C4-2B (cell line): Measurements from ENCODE around the gene PPFIBP1.

Experiments used
- ZFX ChIP-seq: fragments of 450-650 bp; IDR thresholded peaks from 2 replicates; pipeline ENCODE4 v1.6.1; 2017
- TF ChIP-seq, protein P1 (sequence below): fragments of 450-650 bp; conservative IDR thresholded peaks from 2 replicates; pipeline ENCODE4 v1.5.1; 2017; ENCODE audit warnings: mild to moderate bottlenecking

DNA sequence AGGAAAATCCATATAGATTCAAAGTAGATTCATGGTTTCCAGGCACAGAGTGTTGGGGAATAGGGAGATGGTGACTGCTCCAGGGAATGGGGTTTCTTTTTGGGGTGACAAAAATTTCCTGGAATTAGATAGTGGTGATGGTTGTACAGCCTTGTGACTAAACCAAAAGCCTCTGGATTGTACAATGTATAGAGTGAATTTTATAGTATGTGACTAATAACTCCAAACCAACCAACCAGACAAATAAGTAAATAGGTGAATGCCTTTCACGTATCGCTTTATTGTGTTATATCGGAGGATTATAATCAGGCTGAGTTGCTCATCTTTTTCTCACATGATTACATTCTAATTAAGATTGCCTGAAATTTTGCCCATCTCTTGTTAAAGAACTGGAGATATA lies 24.6 kb upstream of the PPFIBP1 start:
- TF ChIP-seq, protein P1, sequence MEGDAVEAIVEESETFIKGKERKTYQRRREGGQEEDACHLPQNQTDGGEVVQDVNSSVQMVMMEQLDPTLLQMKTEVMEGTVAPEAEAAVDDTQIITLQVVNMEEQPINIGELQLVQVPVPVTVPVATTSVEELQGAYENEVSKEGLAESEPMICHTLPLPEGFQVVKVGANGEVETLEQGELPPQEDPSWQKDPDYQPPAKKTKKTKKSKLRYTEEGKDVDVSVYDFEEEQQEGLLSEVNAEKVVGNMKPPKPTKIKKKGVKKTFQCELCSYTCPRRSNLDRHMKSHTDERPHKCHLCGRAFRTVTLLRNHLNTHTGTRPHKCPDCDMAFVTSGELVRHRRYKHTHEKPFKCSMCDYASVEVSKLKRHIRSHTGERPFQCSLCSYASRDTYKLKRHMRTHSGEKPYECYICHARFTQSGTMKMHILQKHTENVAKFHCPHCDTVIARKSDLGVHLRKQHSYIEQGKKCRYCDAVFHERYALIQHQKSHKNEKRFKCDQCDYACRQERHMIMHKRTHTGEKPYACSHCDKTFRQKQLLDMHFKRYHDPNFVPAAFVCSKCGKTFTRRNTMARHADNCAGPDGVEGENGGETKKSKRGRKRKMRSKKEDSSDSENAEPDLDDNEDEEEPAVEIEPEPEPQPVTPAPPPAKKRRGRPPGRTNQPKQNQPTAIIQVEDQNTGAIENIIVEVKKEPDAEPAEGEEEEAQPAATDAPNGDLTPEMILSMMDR, result no peak
- no peak for TF ChIP-seq ZFX
